Cardiac muscle cell (in vitro differentiated cells and primary cell): Measurements from ENCODE around the gene PCDHGA6. TPM values are rescaled to one million over a fixed set of nuclear protein-coding genes. Genes with fewer than 3 reads are reported as not detected.
"Not testable (repeated sequence)": the region's sequence is repeated elsewhere in the genome, so short reads cannot be mapped to it uniquely, and the experiment has no call there.

Source experiments
- DNase-seq, 2 donors: peaks; one replicate each; pipeline versions ENCODE4 v3.0.0 to v3.0.0-alpha.2; 2010 to 2017; ENCODE audit warnings: low read depth in 1 of 2, low spot score in 1 of 2
- H3K27ac ChIP-seq: fragments of 200-600 bp; sonication (generic); 2 replicates; pipeline ENCODE4 v1.5.1; 2016
- H3K27me3 ChIP-seq: fragments of 200-600 bp; sonication (generic); 2 replicates; pipeline ENCODE4 v1.6.0; 2016; ENCODE audit warnings: control low read depth
- H3K36me3 ChIP-seq: fragments of 200-600 bp; sonication (generic); 2 replicates; pipeline ENCODE4 v1.5.1; 2016; ENCODE audit warnings: control low read depth
- H3K4me1 ChIP-seq: fragments of 200-600 bp; sonication (generic); 2 replicates; pipeline ENCODE4 v1.8.1; 2017; ENCODE audit warnings: low read depth, mild to moderate bottlenecking, mixed run types
- H3K4me3 ChIP-seq: fragments of 200-600 bp; sonication (generic); 2 replicates; pipeline ENCODE4 v1.5.1; 2016; ENCODE audit warnings: mild to moderate bottlenecking
- H3K9me3 ChIP-seq: fragments of 200-600 bp; sonication (generic); 2 replicates; pipeline ENCODE4 v1.5.1; 2017; ENCODE audit warnings: low read depth, mild to moderate bottlenecking, control low read depth
- CTCF ChIP-seq: IDR thresholded peaks from 2 replicates; pipeline ENCODE4 v1.5.1; 2012; ENCODE audit warnings: low read depth, mild to moderate bottlenecking, low read length
- polyA plus RNA-seq: library from polyadenylated mRNA; unstranded; fragments of >200 nt; fragmentation: Nextera tagmentation; extraction: Ambion mirVana; gene quantifications from 2 replicates; pipeline ENCODE4 v1.2.1, GENCODE V29; 2016
- total RNA-seq: library from RNA; depleted of rRNA; stranded (reverse); fragments of >200 nt; gene quantifications from 2 replicates; pipeline ENCODE4 v1.2.3, GENCODE V29; 2016

Gene PCDHGA6
- total and polyA plus RNA-seq, 2 experiments from 2014 or later = 0.66 TPM; not detected in 1

- Histone ChIP-seq H3K27me3 (no peaks in the 10 kb centered on the region), H3K9me3 (no peaks in the 10 kb centered on the region), H3K27ac (no peak overlapping the region), H3K4me1 (no peaks in the 10 kb centered on the region), H3K36me3 (no peaks in the 10 kb centered on the region), H3K4me3 (no peak overlapping the region)
- DNase-seq = no peak
- no peak for TF ChIP-seq CTCF
These were observed 936 bp downstream of the PCDHGA6 start for GRCh38 chr5:141374627-141375026.

- not testable (repeated sequence) for DNase-seq, H3K4me3 ChIP-seq, H3K27ac ChIP-seq, H3K27me3 ChIP-seq, H3K9me3 ChIP-seq, H3K4me1 ChIP-seq, H3K36me3 ChIP-seq
These were observed 1.9 kb downstream of the PCDHGA6 start for GRCh38 chr5:141375444-141376155.

GRCh38 chr5:141382469-141383294 lies 9.0 kb downstream of the PCDHGA6 start, which contains the start of gene PCDHGA7:
TSS of gene PCDHGA7 (plus strand) at chr5:141382742. CDS start at chr5:141382900, 158 bp downstream.
- Histone ChIP-seq H3K27ac (no peak within 1 kb of the TSS), H3K36me3 (no peaks in the 10 kb centered on the region), H3K9me3 (no peaks in the 10 kb centered on the region), H3K27me3 (no peaks in the 10 kb centered on the region), H3K4me1 (no peaks in the 10 kb centered on the region), H3K4me3 (no peak within 1 kb of the TSS)
- DNase-seq = peak in 1 of 2 donors; percentile 38
- TF ChIP-seq CTCF = peak; percentile 33

GRCh38 chr5:141383345-141383744 lies 9.7 kb downstream of the PCDHGA6 start:
- Histone ChIP-seq H3K36me3 (no peaks in the 10 kb centered on the region), H3K27ac (no peak overlapping the region), H3K9me3 (no peaks in the 10 kb centered on the region), H3K27me3 (no peaks in the 10 kb centered on the region), H3K4me3 (no peak overlapping the region), H3K4me1 (no peaks in the 10 kb centered on the region)
- TF ChIP-seq CTCF = no peak
- DNase-seq = no peak

GRCh38 chr5:141384471-141385267 lies 11.0 kb downstream of the PCDHGA6 start:
- no peak for DNase-seq
- Histone ChIP-seq H3K36me3 (no peaks in the 10 kb centered on the region), H3K9me3 (no peaks in the 10 kb centered on the region), H3K27ac (no peak overlapping the region), H3K4me1 (no peaks in the 10 kb centered on the region), H3K27me3 (no peaks in the 10 kb centered on the region), H3K4me3 (no peak overlapping the region)
- no peak for TF ChIP-seq CTCF
